Stimulated activated memory B cell treated with anti-CD40 and anti-IgM and Interleukin-4, amounts not matched to agents 10 μg/mL and 1 μg/mL and 100 μg/mL, for 72 hours (primary cell): ENCODE measurements around the gene MAP3K4.

Experiments
- ATAC-seq: fragments of 150-1000 bp; cut with Tn5 transposase; 2 replicates; pipeline ENCODE4 v1.10.0; 2021
- H3K27ac Mint-ChIP-seq: one replicate; pipeline ENCODE4 v1.8.0; 2022; ENCODE audit warnings: mild to moderate bottlenecking, mixed read lengths
- H3K27me3 Mint-ChIP-seq: one replicate; pipeline ENCODE4 v1.8.0; 2022; ENCODE audit warnings: mixed read lengths
- H3K36me3 Mint-ChIP-seq: one replicate; pipeline ENCODE4 v1.8.0; 2022; ENCODE audit warnings: mixed read lengths
- H3K4me1 Mint-ChIP-seq: one replicate; pipeline ENCODE4 v1.8.0; 2022; ENCODE audit warnings: mixed read lengths
- H3K4me3 Mint-ChIP-seq: one replicate; pipeline ENCODE4 v1.8.0; 2022; ENCODE audit warnings: mild to moderate bottlenecking, moderate library complexity, mixed read lengths
- H3K9me3 Mint-ChIP-seq: one replicate; pipeline ENCODE4 v1.8.0; 2022; ENCODE audit warnings: mixed read lengths

Gene MAP3K4

DNA sequence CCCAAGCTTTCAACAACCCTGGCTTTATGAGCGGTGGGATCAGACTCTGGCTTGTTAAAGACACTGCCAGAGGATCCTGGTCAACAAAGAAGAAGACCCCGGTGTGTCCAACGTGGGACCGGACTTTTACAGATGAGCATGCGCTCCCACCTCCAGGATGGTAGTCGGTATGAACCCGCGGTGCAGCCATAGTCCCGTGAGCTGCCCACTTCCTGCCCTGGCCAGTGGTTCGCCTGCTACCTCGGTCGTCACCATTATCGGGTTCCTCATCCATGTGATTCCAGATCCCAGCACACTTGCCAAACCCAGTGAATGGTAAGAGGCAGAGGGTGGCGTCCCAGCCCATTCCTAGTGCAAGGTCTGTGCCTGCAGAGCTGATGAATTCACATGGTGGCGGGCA is 169.6 kb downstream of the MAP3K4 start:
- H3K4me1 Mint-ChIP-seq: no peaks in the 10 kb centered on the region

DNA sequence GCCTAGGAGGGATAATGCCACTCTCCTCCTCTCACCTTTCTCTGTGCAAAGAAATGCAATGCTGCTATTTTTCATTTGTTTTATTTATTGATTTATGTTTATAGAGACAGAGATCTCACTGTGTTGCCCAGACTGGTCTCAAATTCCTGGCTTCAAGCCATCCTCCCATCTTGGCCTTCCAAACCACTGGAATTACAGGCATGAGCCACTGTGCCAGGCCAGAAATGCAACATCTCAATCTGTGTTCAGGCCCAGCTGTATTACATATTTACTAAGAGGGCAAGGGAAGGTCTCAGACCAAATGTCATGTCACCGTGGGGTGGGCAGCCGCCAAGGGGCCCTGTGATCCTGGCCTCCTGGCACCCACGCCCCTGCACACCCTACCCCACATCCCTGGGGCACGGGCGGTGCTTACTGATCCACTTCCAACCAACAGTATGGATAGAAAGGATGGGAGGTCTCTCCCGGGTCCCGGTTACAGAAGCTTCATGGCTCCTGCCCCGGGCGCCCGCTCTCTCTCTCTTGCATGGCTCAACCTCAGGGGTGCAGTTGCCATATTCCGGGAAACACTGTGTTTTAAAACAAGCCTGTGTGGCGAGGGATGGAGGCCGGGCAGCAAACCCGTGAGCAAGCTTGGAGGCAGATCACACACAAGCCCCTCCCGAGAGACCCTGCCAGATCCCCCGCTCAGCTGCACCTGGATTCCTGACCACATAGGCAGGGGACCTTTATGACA is 170.5 kb downstream of the MAP3K4 start:
- H3K27ac Mint-ChIP-seq: no peak overlapping the region
- no peak for ATAC-seq
- H3K9me3 Mint-ChIP-seq: peaks cover 6% of the 10 kb centered on the region
- no peaks in the 10 kb centered on the region for H3K4me1 Mint-ChIP-seq
- H3K27me3 Mint-ChIP-seq: no peaks in the 10 kb centered on the region
- H3K4me3 Mint-ChIP-seq: no peak overlapping the region
- H3K36me3 Mint-ChIP-seq: peaks cover 15% of the 10 kb centered on the region

More for the DNA sequence above, 169.6 kb downstream of the MAP3K4 start:
- ATAC-seq: no peak
- Mint-ChIP-seq H3K4me3 (no peak overlapping the region), H3K36me3 (peaks cover 15% of the 10 kb centered on the region), H3K9me3 (peaks cover 6% of the 10 kb centered on the region), H3K27ac (no peak overlapping the region), H3K27me3 (no peaks in the 10 kb centered on the region)

DNA sequence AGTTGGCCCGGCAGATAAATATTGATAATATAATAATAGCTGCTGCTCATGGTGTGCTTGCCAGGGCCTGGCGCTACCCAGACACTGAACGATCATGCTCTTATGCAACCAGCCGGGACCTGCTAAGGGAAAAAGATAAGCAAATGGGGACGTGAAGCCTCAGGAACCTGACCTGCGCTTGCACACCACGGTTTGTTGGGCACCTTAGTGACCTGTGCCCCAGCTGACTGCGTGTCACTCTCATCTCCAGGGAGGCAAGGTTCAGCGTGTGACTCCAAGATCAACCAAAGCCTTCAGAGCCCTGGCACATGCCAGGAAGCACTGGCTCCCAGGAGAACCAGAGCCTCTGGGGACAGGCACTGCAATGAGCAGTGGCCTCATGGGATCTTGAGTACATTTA is 171.2 kb downstream of the MAP3K4 start:
- H3K27ac Mint-ChIP-seq: no peak overlapping the region
- H3K4me1 Mint-ChIP-seq: no peaks in the 10 kb centered on the region
- H3K4me3 Mint-ChIP-seq: no peak overlapping the region
- no peak for ATAC-seq
- H3K9me3 Mint-ChIP-seq: peaks cover 6% of the 10 kb centered on the region
- peaks cover 12% of the 10 kb centered on the region for H3K36me3 Mint-ChIP-seq
- H3K27me3 Mint-ChIP-seq: no peaks in the 10 kb centered on the region

DNA sequence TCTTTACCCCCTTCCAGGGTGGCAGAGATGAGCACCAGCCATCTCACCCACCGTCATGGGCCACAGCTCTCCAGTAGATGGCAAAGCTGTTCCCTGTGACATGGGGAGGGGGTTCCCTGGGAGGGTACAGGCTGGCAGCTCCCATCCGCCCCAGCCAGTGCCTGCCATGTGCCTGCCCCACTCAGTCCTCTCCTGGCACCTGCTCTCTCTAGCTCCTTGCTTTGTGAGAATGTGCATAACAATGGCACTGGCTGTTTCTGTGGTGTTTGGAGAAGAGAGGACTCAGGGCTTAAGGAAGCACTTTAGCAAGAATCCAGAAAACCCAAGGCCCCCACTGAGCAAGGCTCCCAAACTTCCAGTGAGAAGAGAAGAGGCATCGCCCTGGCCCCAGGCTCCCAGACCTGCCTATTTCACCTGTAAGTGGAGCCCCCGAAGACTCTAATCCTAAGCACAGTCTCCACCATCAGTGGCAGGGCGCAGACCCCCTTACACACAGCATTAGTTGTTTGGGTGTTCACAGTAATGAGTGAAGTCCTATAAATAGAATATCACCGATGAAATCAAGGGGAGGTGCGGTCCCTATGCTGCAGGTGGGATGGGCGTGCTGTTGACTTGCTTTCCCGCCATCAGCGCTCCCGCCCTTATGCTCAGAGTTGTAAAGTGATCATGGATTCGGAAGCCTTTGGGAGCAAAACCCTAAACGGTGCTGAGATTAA is 172.1 kb downstream of the MAP3K4 start:
- no peak for ATAC-seq
- Mint-ChIP-seq H3K4me1 (peaks cover 2% of the 10 kb centered on the region), H3K4me3 (no peak overlapping the region), H3K9me3 (no peaks in the 10 kb centered on the region), H3K36me3 (peaks cover 5% of the 10 kb centered on the region), H3K27me3 (no peaks in the 10 kb centered on the region), H3K27ac (no peak overlapping the region)

DNA sequence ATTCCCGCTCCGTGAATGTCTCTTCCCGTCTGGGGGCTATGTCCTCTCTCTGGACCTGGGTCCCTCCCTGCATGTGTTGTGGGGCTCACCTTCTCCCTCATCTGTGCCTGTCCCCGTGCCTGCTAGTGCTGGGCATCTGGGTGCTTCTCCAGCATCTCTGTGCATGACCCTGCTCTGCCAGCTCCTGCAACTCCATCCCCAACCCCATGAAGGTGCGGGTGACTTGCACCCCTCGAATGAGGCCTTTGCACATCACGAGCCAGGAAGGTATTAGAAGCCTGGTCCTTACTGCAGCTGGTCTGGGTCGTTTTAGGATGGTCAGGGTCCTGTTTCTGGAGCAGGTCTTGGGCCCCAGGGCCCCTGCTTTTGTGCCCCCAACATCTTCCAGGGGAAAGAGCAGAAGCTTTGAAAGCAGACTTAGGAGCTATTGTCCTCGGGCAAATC is 172.6 kb downstream of the MAP3K4 start:
- H3K27ac Mint-ChIP-seq: no peak overlapping the region
- H3K9me3 Mint-ChIP-seq: no peaks in the 10 kb centered on the region
- H3K4me1 Mint-ChIP-seq: peaks cover 8% of the 10 kb centered on the region
- no peaks in the 10 kb centered on the region for H3K27me3 Mint-ChIP-seq
- ATAC-seq: no peak
- H3K36me3 Mint-ChIP-seq: peaks cover 5% of the 10 kb centered on the region
- no peak overlapping the region for H3K4me3 Mint-ChIP-seq

DNA sequence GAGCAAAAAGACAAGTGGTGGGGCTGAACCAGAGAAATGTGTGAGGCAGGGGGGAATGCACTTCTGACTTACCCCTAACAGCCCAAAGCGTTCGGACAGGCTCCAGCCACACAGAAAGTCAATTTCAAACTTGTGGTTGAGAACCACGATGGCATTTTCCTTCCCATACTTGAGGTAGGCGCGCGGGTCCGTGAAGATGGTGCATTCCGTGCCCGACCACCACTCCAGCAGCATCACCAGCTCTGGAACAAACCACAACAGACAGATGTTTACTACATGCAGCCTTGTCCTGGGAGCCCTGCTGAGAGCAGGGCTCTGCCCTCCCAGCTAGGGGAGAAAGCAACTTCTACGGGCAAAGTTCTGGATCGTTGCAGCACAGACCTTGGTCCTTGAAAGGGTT is 174.6 kb downstream of the MAP3K4 start:
- H3K4me1 Mint-ChIP-seq: peaks cover 27% of the 10 kb centered on the region
- peaks cover 3% of the 10 kb centered on the region for H3K9me3 Mint-ChIP-seq
- H3K4me3 Mint-ChIP-seq: no peak overlapping the region
- no peaks in the 10 kb centered on the region for H3K27me3 Mint-ChIP-seq
- no peak for ATAC-seq
- no peaks in the 10 kb centered on the region for H3K36me3 Mint-ChIP-seq
- H3K27ac Mint-ChIP-seq: no peak overlapping the region

DNA sequence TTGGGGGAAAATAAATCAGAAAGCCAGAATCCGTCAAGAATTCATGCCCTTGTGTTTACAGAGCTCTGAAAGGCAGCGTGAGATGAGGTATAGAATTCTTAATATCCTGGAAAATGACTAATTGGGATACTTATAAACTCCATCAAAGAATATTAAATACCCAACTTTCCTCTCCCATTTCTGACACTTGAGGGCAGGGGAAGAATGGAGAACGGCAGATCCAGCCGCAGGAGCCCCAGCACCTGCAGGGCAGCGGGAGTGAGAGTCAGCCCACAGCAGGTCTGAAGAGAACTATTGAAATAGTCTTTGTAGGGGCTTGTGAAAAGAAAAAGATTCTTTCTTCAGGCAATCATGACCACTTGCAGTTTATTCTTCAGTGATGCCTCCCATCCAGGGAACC is 175.1 kb downstream of the MAP3K4 start:
- Mint-ChIP-seq H3K4me3 (no peak overlapping the region), H3K27me3 (no peaks in the 10 kb centered on the region)
- no peak for ATAC-seq

More for the DNA sequence above, 175.1 kb downstream of the MAP3K4 start:
- Mint-ChIP-seq H3K27ac (no peak overlapping the region), H3K4me1 (peaks cover 27% of the 10 kb centered on the region), H3K9me3 (peaks cover 3% of the 10 kb centered on the region), H3K36me3 (no peaks in the 10 kb centered on the region)
